ENCODE results near the gene ADTRP.

Gene ADTRP

DNA sequence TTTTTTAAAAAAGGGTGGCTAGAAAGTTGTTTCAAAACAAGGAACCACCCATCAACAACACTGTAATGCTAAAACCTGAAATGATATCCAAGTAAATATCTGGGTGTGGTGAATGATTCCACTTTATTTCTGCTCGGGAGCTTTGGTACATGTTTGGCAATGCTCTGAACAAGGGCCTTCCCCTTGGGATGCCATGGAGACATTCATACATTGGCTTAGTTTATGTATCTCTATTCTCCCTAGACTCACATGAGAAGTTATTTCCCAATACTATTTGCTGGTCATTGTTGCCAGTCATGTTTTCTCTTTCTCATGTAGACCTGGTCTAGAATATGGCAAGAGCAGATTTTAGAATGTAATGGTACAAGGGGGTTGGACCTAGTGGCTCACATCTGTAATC lies 22.9 kb downstream of the ADTRP start:
- DNase-seq (ENCODE audit: low spot score): no peak

DNA sequence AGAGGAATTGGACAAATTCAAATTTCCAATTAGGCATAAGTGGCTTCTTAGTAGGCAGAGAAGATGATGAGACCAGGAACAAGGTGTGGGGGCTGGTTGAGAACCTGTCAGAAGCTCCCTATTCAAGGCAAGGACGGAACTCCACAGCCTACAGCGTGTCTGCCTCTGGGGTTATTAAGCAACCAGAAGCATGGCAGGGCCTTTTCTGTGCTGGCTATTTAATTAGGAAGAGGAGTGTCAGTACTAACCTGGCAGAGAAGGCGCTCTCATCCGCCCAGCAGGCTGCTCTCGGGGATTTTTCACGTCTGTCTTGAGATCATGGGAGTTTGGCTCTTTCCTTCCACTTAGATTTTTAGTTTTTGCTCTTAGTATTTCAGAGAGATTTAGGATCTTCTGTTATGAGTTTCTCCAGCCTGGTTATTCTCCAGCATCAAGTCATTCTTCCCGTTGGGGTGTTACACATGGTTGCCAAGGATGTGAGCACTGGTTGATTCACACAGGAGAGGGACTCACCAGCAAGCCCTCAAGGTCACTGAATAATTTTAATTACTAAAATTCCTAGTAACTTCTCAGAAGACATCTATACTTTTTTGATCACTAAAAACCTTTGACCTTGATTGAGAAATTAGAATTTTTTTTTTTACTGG lies 23.9 kb downstream of the ADTRP start:
- no peak for DNase-seq (ENCODE audit: low spot score)

DNA sequence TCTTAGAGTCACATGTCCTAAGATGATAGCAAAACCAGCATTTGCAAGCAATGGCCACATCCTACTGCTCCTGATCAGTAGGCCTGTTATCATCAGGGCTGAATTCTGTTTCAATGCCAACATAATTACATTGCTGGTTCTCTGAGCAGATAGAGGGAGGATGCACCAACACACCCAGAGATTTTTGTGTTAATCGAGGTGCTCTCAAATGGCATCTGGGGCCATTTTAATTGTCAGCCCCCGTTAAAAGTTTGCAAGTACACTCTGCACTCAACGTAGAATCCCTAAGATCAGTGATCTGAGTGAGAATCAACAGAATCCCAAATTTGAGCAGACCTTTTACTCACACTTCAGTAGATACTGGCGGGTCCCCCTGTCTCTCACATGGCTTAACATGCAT lies 24.8 kb downstream of the ADTRP start:
- DNase-seq (ENCODE audit: low spot score): no peak

DNA sequence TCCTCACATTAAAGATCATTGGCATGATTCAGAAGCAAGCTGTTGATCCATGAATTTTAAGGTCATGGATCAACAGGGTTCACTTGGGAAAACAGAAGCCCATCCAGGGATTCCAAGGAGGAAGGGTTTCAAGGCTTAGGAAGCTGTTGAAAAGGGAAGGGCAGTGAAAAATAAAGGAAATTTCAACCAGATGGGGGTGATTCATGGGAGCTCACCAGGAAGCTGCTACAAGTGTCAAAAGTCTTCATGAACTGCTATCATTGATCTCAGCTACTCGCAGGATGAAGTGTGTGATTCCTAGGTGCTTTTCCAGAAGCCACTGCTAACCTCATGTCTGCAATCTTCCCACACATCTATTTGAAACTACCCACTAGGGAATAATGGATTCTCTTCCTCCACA lies 26.2 kb downstream of the ADTRP start:
- DNase-seq (ENCODE audit: low spot score): no peak

DNA sequence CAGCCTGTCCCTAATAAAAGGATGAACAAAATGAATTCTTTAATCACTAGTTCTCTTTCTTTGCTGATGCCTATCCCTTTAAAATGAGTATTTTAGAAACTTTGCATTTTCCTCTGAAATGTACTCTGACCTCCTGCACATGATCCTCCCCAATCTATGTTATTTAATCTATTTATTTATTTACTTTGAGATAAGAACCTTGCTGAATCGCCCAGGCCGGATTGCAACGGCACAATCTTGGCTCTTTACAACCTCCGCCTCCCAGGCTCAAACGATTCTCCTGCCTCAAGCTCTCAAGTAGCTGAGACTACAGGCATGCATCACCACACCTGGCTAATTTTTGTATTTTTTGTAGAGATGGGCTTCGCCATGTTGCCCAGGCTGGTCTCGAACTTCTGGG lies 27.9 kb downstream of the ADTRP start:
- no peak for DNase-seq (ENCODE audit: low spot score)

DNA sequence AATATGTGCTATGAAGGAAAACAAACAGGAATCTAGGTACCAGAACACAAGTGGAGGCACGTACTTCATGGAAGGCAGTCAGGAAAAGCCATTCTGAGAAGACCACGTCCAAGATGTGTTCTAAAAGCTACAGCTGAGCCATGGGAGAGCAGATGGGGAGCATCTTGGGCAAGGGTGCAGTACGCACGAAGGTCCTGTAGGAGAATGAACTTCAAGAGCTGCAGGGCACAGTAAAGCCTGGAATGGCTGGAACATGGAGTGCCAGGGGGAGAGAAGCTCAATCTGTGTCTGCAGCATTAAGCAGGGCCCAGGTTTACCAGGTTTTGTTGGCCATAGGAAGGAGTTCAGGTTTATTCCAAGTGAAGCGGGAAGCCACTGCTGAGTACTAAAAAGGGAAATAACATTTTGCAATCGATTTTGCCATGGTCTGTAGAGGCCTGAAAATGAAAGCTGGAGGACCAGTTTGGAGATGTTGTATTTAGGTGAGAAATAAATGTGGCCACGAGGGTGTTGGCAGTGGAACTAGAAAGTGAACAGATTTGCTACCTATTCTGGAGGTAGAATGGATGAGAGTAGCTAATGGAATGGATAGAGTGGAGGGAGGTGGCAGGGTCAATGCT lies 29.9 kb downstream of the ADTRP start:
- no peak for DNase-seq (ENCODE audit: low spot score)

DNA sequence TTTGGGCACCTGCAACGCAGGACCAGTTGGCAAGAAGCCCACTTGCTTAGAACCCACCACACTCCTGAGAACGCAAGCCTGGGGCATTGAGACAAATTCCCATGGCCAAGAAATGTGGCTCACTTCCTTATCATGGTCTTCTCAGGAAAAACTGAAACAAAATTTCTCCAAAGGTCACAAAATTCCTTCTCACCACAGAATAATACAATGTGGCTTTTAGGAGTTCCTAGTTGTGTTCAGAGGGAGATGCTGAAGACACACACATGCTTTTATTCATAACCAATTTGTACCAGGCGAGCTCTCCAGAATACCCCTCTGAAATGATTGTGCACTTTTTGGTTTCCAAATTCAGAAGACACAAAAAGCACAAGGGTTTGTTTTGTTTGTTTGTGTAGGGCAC lies 31.6 kb downstream of the ADTRP start:
- DNase-seq (ENCODE audit: low spot score): no peak

DNA sequence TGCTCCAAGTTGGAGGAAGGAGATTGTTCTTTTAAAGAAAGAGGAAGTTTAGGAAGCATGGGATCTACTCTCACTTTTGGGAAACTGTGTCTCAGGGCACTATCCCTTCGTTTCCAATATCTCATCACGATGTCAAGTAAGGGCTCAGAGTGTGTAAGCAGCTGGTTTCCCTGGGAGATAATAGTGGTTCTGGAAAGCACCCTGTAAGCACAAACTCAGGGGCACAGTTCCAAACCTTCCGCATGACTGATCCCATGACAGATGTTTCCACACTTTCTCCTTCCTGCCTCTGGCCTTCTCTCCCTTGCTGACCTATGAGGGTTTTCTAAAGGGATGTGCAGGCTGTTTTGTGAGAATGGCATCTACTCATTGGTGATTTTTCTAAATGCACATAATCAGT lies 33.9 kb downstream of the ADTRP start:
- no peak for DNase-seq (ENCODE audit: low spot score)

DNA sequence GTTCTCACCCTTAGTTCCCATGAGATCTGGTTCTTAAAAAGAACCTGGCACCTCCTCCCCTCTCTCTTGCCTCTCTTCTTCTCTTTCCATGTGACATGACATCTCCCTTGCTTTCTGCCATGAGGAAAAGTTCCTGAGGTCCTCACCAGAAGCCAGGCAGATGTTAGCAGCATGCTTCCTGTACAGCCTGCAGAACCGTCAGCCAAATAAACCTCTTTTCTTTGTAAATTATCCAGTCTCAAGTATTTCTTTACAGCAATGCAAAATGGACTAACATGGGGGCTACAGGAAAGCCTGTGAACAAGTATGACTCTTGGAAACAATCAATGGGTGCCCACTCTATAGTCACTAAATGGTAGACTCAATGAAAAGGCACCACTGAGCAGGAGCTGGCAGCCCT lies 34.5 kb downstream of the ADTRP start:
- no peak for DNase-seq (ENCODE audit: low spot score)

DNA sequence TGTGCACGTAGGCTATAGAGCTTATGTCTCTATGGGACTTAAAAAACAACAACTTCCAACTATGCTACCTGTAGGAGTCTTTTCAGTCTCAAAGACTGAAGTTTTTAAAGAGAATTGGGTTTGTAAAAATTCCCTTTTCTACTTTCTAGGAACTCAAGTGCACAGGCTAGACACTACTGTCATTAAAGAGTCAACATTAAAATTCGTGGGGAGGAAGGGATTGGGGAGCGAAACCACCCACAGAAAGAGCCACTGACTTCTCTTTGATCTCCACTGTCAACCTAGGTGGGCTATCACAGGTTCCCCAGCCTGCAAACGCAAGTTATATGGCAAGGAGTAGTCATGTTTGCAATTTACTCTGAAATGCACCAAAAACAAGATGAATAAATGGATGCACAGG lies 37.7 kb downstream of the ADTRP start:
- no peak for DNase-seq (ENCODE audit: low spot score)

DNA sequence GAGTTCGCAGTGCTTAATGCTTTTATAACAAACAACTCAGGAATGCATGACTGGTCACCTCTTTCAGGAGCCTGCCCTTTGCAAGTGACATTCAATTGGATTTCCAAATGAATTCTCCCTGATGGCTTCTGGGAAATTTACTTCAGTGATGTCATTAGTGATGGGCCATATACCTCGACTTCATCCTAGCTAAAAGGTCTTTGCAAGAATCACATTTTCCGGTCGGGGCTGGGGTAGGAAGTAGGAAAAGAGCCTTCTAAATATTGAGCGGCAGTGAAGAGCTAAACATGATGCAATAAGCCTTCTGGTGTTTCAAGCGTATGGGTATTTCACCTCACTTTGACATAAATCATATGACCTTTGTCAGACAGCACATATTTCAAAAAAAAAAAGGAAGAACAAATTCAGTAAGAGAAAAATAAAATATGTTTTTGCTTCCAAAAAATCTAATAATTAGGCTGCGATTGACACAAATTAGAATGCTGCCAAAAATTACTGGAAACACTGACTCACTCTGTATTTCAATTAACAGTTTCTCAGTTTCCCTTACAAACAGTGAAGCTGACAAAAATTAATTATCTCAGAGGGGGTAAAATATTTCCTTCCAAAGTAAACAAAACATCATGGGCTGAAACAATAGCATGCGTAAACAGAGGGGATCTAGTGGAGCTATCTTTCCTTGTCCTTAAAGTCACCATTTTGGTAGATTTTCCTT lies 39.8 kb downstream of the ADTRP start:
- no peak for DNase-seq (ENCODE audit: low spot score)

DNA sequence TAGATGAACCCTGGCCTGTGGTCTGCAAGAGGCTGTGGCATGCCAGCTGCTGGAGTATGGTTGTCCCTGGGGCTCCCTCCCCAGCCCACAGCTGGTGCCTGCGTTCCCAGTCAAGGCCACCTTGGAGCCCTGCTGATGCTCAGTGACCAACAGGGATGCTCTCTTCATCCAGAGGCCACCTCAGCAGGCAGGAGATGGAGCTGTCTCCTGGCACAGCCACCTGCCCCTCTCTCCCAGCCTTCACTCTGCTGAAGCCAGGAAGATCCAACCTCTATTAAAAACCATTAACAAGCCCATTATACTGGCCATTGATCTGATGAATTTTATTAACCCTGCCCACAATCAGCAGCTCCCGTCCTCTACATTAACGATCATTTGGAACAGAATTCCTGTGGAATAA lies 40.4 kb downstream of the ADTRP start:
- DNase-seq (ENCODE audit: low spot score): no peak

DNA sequence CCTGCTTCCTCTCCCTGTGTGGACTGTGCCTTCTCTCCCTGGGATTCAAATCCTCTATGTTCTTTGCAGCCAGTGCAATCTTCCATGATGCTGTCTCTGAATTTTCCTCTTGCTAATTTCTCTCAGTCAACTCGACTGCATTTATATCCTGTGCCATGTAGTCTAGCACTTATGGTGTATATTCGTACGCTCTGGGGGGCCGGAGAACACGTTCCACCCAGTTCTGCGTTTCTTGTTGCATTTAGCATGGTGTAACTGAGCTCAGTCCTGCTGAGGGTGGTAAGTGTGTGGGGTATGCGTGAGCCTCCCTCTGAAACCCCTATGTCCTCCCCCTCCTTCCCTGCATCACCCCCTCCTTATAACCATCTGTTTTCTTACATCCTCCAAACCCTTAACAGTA lies 42.0 kb downstream of the ADTRP start:
- DNase-seq (ENCODE audit: low spot score): no peak

DNA sequence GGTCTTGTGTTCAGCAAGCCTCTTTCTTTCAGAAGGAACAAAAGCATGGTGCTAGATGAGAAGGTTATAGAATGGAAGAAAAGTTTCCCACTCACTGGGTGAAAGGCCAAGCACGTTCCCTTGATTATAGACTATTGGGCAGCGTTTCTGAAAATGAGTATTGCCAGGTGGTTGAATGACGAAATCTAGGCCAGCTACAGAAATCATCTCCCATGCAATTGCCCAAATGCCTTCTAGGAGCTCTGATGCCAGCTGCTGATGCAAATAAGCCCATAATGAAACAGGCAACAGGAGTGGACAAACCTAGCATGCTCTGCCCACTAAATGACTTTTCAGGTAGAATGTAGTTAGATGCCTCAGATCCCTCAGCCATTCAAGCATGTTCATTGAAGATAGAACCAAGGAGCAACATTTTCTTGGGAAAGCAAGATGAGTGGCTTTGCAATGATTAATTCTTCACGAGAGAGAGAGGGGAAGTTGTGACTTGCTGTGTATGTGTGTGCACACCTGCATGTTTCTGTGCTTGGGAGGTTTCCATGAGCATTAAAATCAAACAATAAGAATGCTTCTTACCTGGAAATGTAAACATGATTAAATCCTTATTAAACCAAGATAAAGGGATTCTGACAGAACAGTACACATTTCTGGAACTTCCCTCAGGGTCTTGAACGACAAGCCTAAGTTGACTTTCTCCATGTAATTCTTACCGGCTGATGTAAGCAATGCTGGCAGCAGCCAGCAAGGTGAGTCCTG lies 43.6 kb downstream of the ADTRP start:
- no peak for DNase-seq (ENCODE audit: low spot score)

DNA sequence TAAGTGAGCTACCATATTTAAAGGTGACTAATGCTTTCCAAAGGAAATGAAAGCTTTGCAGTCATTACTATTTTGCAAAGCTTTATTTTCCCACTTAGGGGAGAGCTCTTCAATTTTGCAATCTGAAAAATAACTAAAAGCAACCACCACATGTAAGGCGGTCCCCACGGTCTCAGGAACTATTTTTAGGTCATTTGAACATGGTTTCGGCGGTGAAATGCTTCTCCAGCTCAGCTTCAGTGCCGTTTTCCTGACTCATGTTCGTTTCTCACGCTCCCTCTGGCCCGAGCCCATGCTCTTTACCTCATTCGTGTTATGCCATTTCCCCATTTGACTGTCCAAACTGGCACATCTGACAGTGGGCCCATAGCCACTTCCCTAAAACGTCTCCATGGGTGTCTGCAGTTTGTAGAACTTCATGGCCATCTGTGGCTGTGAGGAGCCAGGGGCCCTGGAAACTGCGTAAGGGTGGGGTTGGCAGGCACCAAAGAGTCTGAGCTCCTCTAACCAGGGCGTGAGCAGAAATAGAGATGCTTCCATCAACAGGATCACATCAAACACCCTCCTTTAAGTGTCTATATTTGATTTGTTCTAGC lies 46.5 kb downstream of the ADTRP start:
- peak; percentile 23 for DNase-seq (ENCODE audit: low spot score)

DNA sequence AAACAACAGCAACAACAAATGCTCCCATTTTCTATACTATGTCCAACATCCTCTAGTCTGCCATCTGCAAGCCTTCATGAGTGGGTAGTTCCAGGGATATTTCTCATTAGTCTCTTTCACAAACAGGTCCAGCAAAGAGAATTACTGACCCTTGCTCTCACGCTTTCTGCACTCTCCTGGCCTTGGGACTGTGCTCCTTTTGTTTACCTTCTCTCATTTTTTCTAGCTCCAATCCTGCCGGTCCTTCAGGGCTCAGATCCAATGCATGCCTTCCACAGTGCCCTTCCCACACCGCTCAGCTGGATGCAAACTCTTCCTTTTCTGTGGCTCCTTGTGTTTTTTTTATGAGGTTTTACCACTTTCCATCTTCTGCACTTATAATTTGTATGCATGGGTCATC lies 47.2 kb downstream of the ADTRP start:
- DNase-seq (ENCODE audit: low spot score): no peak

DNA sequence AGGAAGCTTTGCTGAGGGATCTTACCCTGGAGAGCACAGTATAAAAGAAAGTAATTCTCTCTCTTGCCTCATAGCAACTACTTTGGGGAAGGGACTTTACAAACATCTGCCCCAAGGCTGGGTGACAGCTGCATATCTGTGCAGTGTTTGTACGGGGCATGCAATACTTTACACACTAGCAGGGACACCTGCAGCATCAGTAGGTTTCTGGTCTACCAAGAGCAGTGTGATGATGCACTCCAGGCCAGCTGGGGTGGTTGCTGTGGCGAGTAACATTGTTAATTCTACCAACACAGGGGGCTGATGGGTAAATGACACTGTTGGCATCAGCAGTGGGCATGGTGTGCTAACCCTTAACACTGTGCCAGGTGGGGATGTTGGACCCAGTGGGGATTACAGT lies 48.0 kb downstream of the ADTRP start:
- DNase-seq (ENCODE audit: low spot score): no peak

DNA sequence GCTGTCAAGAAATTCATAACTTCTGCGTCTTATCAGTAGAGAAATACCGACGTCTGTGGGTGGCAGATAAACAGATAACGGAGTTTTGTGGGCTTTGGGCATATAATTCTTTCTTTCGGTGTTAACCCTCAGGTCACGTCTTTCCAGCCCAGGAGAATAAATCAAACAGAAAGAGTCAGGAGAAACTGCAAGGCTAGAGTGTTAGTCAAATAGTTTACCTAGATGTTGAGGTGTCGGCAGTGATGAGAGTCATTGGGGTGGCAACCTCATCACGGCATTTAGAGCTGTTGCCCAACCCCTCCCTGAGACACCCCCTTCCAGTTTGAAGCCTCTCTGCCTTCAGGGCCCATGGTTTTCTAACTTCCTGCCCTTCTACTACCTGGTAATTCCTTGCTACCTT lies 49.5 kb downstream of the ADTRP start:
- no peak for DNase-seq (ENCODE audit: low spot score)

DNA sequence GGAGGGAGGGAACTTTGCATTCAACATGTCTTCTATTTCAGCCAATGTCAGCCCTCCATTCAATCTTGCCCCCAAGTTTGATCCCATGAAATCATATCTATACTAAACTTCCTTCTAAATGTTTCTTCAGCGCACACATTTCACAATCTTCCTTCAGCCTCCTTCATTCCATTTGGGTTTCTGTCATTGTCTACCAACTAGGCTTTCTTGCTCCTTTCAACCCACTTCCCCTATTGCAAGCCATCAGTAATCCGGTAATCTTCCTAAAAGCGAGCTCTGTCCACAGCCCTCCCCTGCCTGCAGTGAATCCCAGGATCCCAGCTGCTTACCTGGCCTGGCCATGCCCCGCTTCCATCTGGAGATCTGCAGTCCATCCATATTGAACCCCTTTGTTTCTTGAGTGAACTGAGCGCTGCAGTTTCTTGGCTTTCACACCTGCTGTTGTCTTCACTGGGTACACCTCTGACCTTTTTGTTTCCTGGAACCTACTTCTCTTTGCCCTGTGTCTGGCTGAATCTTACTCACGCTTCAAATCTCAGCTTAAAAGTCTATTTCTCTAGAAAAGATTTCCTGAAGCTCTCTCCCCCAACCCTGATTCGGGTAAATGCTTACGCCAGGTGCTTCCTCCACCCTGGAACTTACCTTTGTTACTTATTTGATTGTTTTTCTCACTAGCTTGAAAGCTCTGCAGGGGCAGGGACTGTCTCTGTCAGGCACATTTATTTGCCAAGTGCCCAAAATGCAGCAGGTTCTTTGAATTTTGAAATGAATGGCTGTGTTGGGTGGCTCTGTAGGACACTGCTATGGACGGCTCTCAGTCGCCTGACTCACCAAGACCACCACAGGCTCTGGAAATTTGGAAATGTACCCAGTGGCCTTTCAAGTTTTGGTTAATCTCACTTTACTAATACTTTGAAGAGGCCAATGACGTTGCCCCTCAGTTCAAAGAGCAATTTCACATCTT lies 50.3 kb downstream of the ADTRP start:
- no peak for DNase-seq (ENCODE audit: low spot score)

DNA sequence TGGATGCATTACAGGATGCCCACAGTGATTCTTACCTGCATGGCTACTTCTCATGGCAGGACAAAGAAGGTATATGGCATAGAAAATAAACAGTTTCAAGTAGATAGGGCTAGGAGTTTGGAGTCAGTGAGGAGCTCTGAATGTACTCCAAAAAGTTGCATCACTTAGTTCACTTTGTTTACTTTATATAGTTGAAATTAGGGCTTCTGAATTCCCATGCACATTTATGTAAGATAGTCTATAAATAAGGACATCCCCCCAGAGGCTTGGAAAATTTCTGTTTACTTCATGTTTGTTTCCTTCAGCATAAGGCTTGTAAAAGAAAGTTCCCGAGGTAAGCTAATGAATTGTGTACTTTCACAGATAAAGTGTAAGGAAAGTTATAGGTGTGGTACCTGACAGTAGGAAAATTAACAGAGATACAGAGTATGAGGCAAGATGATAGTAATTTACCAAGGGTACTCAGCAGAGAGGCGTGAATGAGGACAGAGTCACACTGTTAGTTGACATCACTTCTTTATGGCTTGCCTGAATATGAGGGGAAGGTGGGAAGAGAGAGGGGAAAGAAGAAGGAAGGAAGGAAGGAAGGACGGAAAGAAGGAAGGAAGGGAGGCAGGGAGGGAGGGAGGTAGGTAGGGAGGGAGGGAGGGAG lies 51.1 kb downstream of the ADTRP start:
- DNase-seq (ENCODE audit: low spot score): no peak

DNA sequence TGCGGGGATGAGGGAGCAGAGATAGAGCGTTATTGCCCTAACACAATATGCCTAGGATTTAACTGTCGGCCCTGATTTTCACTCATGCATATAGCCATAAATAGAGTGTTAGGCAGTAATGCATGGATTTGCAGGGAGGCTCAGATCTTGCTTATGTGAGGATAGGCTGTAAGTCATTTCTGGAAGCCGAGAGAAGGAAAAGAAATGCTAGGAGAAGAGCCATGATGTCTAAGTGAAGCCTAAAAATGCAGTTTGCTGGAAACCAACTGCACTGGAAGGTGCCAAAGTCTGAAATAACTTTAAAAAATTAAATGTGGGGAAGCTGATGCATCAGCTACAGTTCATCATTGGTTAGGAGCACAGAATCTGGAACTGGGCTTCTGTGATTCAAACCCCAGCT lies 54.3 kb downstream of the ADTRP start:
- no peak for DNase-seq (ENCODE audit: low spot score)

All from germinal center (tissue), 1 donor.